ENCODE measurements around the gene ADGRV1.

- TF ChIP-seq CTCF (IDR thresholded peaks at IDR 0.05) (no peak), POLR2A (IDR thresholded peaks at IDR 0.05) (no peak)
These were observed 374.7 kb downstream of the ADGRV1 start for GRCh38 chr5:90933298-90933697.
